Stomach (tissue), 9 donors: Measurements from ENCODE around the gene NUTF2. TPM values are rescaled to one million over a fixed set of nuclear protein-coding genes. Genes with fewer than 3 reads are reported as not detected.

Experiments used
- DNase-seq, 2 donors: peaks; one replicate each; pipeline versions ENCODE4 v3.0.0 to v3.0.0-alpha.2; 2013 to 2019
- H3K27ac ChIP-seq, 5 donors: fragments of 200-600 bp in 4 of 5; sonication (generic) in 4 of 5; one replicate each; pipeline ENCODE4 v1.5.1; 2013 to 2019; ENCODE audit warnings: mild to moderate bottlenecking in 1 of 5, moderate library complexity in 1 of 5
- H3K27me3 ChIP-seq, 3 donors: fragments of 200-600 bp; sonication (generic); one replicate each; pipeline ENCODE4 v1.5.1; 2017 to 2019; ENCODE audit warnings: mixed run types in 1 of 3
- H3K36me3 ChIP-seq, 4 donors: fragments of 200-600 bp; sonication (generic); 1 replicate in 3 of 4; 2 replicates in 1 of 4; pipeline ENCODE4 v1.5.1; 2016 to 2019
- H3K4me1 ChIP-seq, 4 donors: fragments of 200-600 bp; sonication (generic); one replicate each; pipeline ENCODE4 v1.5.1; 2016 to 2019
- H3K4me3 ChIP-seq, 4 donors: fragments of 200-600 bp; sonication (generic) in 3 of 4; one replicate each; pipeline ENCODE4 v1.5.1; 2016 to 2019; ENCODE audit warnings: mild to moderate bottlenecking in 1 of 4
- H3K9me3 ChIP-seq, 4 donors: fragments of 200-600 bp; sonication (generic); one replicate each; pipeline ENCODE4 v1.5.1; 2016 to 2019
- CTCF ChIP-seq, 7 experiments: fragments of 450-650 bp in 4 of 7; fragments of 200-600 bp in 3 of 7; sonication (generic) in 3 of 7; IDR thresholded peaks; one replicate each; pipeline ENCODE4 v1.5.1; 2016 to 2019; ENCODE audit warnings: antibody characterized with exemption in 7 of 7, control low read depth in 2 of 7, mild to moderate bottlenecking in 1 of 7
- EP300 ChIP-seq: sonication (generic); formaldehyde crosslinking; IDR thresholded peaks from one replicate; pipeline ENCODE4 v1.6.1; 2017; ENCODE audit warnings: antibody characterized with exemption
- POLR2A ChIP-seq, 4 donors: fragments of 450-650 bp; IDR thresholded peaks; one replicate each; pipeline ENCODE4 v1.6.1; 2016; ENCODE audit warnings: antibody characterized with exemption in 4 of 4, control low read depth in 2 of 4, mild to moderate bottlenecking in 1 of 4, moderate library complexity in 1 of 4
- POLR2AphosphoS5 ChIP-seq, 3 donors: sonication (generic); formaldehyde crosslinking; IDR thresholded peaks; one replicate each; pipeline ENCODE4 v1.6.1; 2016; ENCODE audit warnings: antibody characterized with exemption in 3 of 3
- WGBS, 5 donors: extraction: QIAGEN DNeasy Blood & Tissue Kit in 3 of 5; methylation state at CpG; one replicate each; pipeline versions ENCODE4 v1.1.5 to v1.1.7; 2013 to 2018; 5-methylcytosine and 5-hydroxymethylcytosine counted together
- intact Hi-C: fragments of 100-400 bp; cut with DNase I; formaldehyde crosslinking; loops from one replicate; pipeline ENCODE4 v1.15.1; 2023; ENCODE audit warnings: low total_unique reads
- polyA plus RNA-seq, 3 donors: library from polyadenylated mRNA; stranded (reverse); fragments of 200-250 nt; gene quantifications; one replicate each; pipeline ENCODE4 v1.2.3, GENCODE V29; 2013
- total RNA-seq, 5 donors: library from RNA; depleted of rRNA; stranded (reverse); fragments of >200 nt; gene quantifications; one replicate each; pipeline versions ENCODE4 v1.1.0 to v1.2.3, GENCODE V29; 2014 to 2016
- donor health status: healthy with polysubstance abuse.
- donor health status: Bipolar disorder and iron deficiency.
- donor health status: healthy.

The NUTF2 gene
- total and polyA plus RNA-seq, 8 donors = 9.3 to 125 (median 60.5) TPM

GRCh38 chr16:67806428-67807147, 40.1 kb upstream of the NUTF2 start, which contains the start of the genes RANBP10 and TSNAXIP1:
Gene RANBP10, minus strand, starts transcription at chr16:67806560. Its CDS starts 24 bp downstream, at chr16:67806536.
Gene TSNAXIP1, plus strand, starts transcription at chr16:67806889. Its CDS starts 261 bp downstream, at chr16:67807150.
- TF ChIP-seq POLR2A (IDR thresholded peaks at IDR 0.05) = peak in 2 of 4 donors; percentile 60 to 65
- TF ChIP-seq EP300 = no peak
- peak in 1 of 7 experiments; percentile 20 for TF ChIP-seq CTCF (IDR thresholded peaks at IDR 0.05)
- peak; percentile 38 to 90 (median 88) for TF ChIP-seq POLR2AphosphoS5 (IDR thresholded peaks at IDR 0.05)
- H3K9me3 ChIP-seq = no peaks in the 10 kb centered on the region
- peaks cover 0 to 24% (median 24%) of the 10 kb centered on the region in 4 donors for H3K36me3 ChIP-seq
- intact Hi-C loops = no loop called here
- H3K27ac ChIP-seq = peak within 1 kb of the TSS; percentile 79 to 94 (median 87)
- DNase-seq = peak; percentile 97 to 100
- H3K4me3 ChIP-seq = peak within 1 kb of the TSS; percentile 95 to 99 (median 97)
- WGBS, 5 donors = 0% methylated on average over 38 to 54 of the region's 54 CpGs
- H3K27me3 ChIP-seq = no peaks in the 10 kb centered on the region
- peaks cover 18 to 46% (median 32%) of the 10 kb centered on the region in 4 donors for H3K4me1 ChIP-seq

DNA sequence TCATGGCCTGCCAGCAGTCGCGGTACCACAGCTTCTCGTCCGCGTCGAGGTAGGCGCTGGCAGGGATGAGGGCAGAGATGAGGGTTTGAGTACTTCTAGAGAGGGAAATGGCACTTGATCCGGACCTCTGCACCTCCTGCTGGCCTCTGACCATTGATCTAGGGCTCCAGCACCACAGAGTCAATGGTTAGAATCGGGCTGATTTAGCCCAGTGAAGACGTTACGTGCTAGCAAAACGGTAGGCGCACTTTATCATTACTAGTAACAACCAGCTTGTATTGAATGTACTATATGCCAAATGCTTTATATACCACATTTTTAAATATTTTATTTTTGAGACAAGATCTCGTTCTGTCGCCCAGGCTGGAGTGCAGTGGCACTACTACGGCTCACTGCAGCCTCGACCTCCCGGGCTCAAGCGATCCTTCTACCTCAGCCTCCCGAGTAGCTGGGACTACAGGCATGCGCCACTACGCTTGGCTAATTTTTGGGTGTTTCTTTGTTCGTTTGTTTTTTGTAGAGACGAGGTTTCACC, 39.5 kb upstream of the NUTF2 start:
- WGBS, 5 donors = 25 to 41% (median 28%) methylated on average over 17 to 24 of the region's 24 CpGs
- peaks cover 0 to 18% (median 17%) of the 10 kb centered on the region in 4 donors for H3K36me3 ChIP-seq
- intact Hi-C loops = no loop called here
- H3K9me3 ChIP-seq = no peaks in the 10 kb centered on the region
- no peaks in the 10 kb centered on the region for H3K27me3 ChIP-seq
- H3K27ac ChIP-seq = peak overlapping the region; percentile 79 to 94 (median 87)
- peak overlapping the region; percentile 95 to 99 (median 97) for H3K4me3 ChIP-seq
- no peak for DNase-seq
- H3K4me1 ChIP-seq = peaks cover 18 to 40% (median 28%) of the 10 kb centered on the region in 4 donors
- TF ChIP-seq POLR2AphosphoS5 (IDR thresholded peaks at IDR 0.05) (no peak), CTCF (IDR thresholded peaks at IDR 0.05) (no peak), EP300 (no peak), POLR2A (IDR thresholded peaks at IDR 0.05) (no peak)

DNA sequence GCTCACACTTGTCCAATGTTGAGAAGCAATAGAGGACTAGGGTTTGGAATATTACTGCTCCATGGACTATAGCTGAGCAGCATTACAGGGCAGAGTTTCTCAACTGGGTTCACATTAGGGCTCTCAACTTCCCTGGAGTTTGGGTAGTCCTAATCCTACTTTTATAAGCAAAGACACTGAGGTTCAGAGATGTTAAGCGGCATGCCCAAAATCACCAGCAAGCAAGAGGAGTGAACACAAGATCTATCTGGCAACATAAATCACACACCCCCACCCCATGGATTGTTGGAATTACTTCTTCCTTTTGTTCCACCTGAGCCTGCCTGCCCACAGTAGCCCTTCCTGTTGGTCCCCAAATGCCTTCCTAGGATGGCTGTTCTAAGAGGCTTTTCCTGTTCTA, 34.8 kb upstream of the NUTF2 start:
- Histone ChIP-seq H3K4me3 (no peak overlapping the region), H3K27ac (no peak overlapping the region), H3K27me3 (no peaks in the 10 kb centered on the region), H3K4me1 (peaks cover 5 to 15% (median 10%) of the 10 kb centered on the region in 4 donors), H3K36me3 (no peaks in the 10 kb centered on the region), H3K9me3 (no peaks in the 10 kb centered on the region)
- intact Hi-C loops = loop anchor here (10.0 kb wide), 1 partner anchor 223 kb away; no protein-coding TSS in a partner anchor
- 93 to 100% (median 100%) methylated on average over 1 of the region's 1 CpG for WGBS, 5 donors
- TF ChIP-seq CTCF (IDR thresholded peaks at IDR 0.05) = no peak
- no peak for TF ChIP-seq POLR2A (IDR thresholded peaks at IDR 0.05)
- TF ChIP-seq EP300 = no peak
- no peak for TF ChIP-seq POLR2AphosphoS5 (IDR thresholded peaks at IDR 0.05)
- no peak for DNase-seq

DNA sequence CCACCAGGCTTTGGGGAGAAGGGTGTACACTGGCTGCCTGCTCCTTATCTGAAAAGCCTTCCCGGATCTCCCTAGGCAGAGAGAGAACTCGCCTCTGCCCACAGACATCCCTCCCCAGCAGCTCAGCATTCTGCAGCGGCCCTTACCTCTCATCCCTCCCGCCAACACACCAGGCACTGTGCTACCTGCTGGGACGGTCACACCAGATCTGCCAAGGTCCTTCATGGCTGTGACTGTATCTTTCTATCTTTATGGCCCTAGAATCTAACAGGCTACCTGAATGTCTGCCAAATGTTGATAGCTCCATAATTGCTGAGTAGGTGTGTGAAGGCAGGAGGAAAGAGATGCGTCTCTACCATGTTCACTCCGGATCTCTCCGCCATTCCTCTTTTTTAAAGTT, 32.2 kb upstream of the NUTF2 start:
- H3K36me3 ChIP-seq = no peaks in the 10 kb centered on the region
- TF ChIP-seq POLR2A (IDR thresholded peaks at IDR 0.05) = no peak
- H3K4me1 ChIP-seq = peaks cover 0 to 9% (median 3%) of the 10 kb centered on the region in 4 donors
- intact Hi-C loops = loop anchor here (10.0 kb wide), 1 partner anchor 220 kb away; no protein-coding TSS in a partner anchor
- WGBS, 5 donors = 75 to 86% (median 80%) methylated on average over 8 of the region's 8 CpGs
- no peaks in the 10 kb centered on the region for H3K27me3 ChIP-seq
- no peaks in the 10 kb centered on the region for H3K9me3 ChIP-seq
- DNase-seq = no peak
- no peak overlapping the region for H3K27ac ChIP-seq
- no peak overlapping the region for H3K4me3 ChIP-seq
